ENCODE data around the gene TBC1D22A. TPM values are rescaled to one million over a fixed set of nuclear protein-coding genes. Genes with fewer than 3 reads are reported as not detected.

Gene TBC1D22A
- total RNA-seq, 1 experiment from 2014 or later, result 32.6 TPM

- no TSS peak for BruUV-seq (replicated peaks)
- H3K4me3 Mint-ChIP-seq (ENCODE audit: unreplicated experiment), result no peak overlapping the region
- H3K9me3 Mint-ChIP-seq (ENCODE audit: unreplicated experiment), result no peaks in the 10 kb centered on the region
- H3K4me1 ChIP-seq, result peaks cover 41% of the 10 kb centered on the region
- no peak for TF ChIP-seq CTCF (IDR thresholded peaks at IDR 0.05; ENCODE audit: insufficient read depth in 1 of 2, low read depth in 1 of 2, low read length in 1 of 2, severe bottlenecking in 1 of 2, unreplicated experiment in 1 of 2)
- no peak for DNase-seq
- no peak overlapping the region for H3K27ac Mint-ChIP-seq (ENCODE audit: unreplicated experiment)
- peaks cover 17% of the 10 kb centered on the region for H3K36me3 Mint-ChIP-seq (ENCODE audit: insufficient read depth, unreplicated experiment)
- peaks cover 10% of the 10 kb centered on the region; the same call in 1 of the 2 replicates for H3K9me3 ChIP-seq
- CTCF ChIA-PET, result no interaction called here
- POLR2A ChIA-PET, result no interaction called here
- intact Hi-C loops (cut with micrococcal nuclease; ENCODE audit: unreplicated experiment), result no loop called here
- H3K4me3 ChIP-seq (ENCODE audit: low read depth, low read length), result no peak overlapping the region
- no peaks in the 10 kb centered on the region for H3K36me3 ChIP-seq (ENCODE audit: control insufficient read depth, insufficient read depth, low read length)
- H3K27me3 Mint-ChIP-seq (ENCODE audit: insufficient read depth, unreplicated experiment), result no peaks in the 10 kb centered on the region
- H3K4me1 Mint-ChIP-seq (ENCODE audit: low read depth, unreplicated experiment), result peaks cover 42% of the 10 kb centered on the region
- H3K27me3 ChIP-seq (replicated peaks; ENCODE audit: control insufficient read depth, insufficient read depth, low read length), result no peaks in the 10 kb centered on the region
Observed at GRCh38 chr22:46746620-46747019, 15.8 kb upstream of the TBC1D22A start.

- no peak for TF ChIP-seq CTCF (IDR thresholded peaks at IDR 0.05; ENCODE audit: insufficient read depth in 1 of 2, low read depth in 1 of 2, low read length in 1 of 2, severe bottlenecking in 1 of 2, unreplicated experiment in 1 of 2)
- peaks cover 13% of the 10 kb centered on the region for H3K36me3 Mint-ChIP-seq (ENCODE audit: insufficient read depth, unreplicated experiment)
- H3K36me3 ChIP-seq (ENCODE audit: control insufficient read depth, insufficient read depth, low read length), result no peaks in the 10 kb centered on the region
- intact Hi-C loops (cut with micrococcal nuclease; ENCODE audit: unreplicated experiment), result no loop called here
- H3K4me1 Mint-ChIP-seq (ENCODE audit: low read depth, unreplicated experiment), result peaks cover 32% of the 10 kb centered on the region
- ChIA-PET CTCF (no interaction called here), POLR2A (no interaction called here)
- H3K4me3 Mint-ChIP-seq (ENCODE audit: unreplicated experiment), result no peak overlapping the region
- no peak overlapping the region for H3K4me3 ChIP-seq (ENCODE audit: low read depth, low read length)
- no peaks in the 10 kb centered on the region for H3K27me3 ChIP-seq (replicated peaks; ENCODE audit: control insufficient read depth, insufficient read depth, low read length)
- DNase-seq, result no peak
- no peaks in the 10 kb centered on the region for H3K9me3 Mint-ChIP-seq (ENCODE audit: unreplicated experiment)
- peaks cover 34% of the 10 kb centered on the region for H3K4me1 ChIP-seq
- H3K27ac Mint-ChIP-seq (ENCODE audit: unreplicated experiment), result no peak overlapping the region
- peaks cover 10% of the 10 kb centered on the region; the same call in 1 of the 2 replicates for H3K9me3 ChIP-seq
- no TSS peak for BruUV-seq (replicated peaks)
- H3K27me3 Mint-ChIP-seq (ENCODE audit: insufficient read depth, unreplicated experiment), result no peaks in the 10 kb centered on the region
Observed at GRCh38 chr22:46747646-46748045, 14.8 kb upstream of the TBC1D22A start.

GRCh38 chr22:46748206-46748907 lies 14.1 kb upstream of the TBC1D22A start:
- peak overlapping the region; percentile 53 for H3K27ac Mint-ChIP-seq (ENCODE audit: unreplicated experiment)
- H3K27me3 Mint-ChIP-seq (ENCODE audit: insufficient read depth, unreplicated experiment), result no peaks in the 10 kb centered on the region
- POLR2A ChIA-PET, result interaction anchor here (1.9 kb wide), 1 partner anchor 14 kb away, joined by 10 read pairs; the partner anchor contains the start of gene TBC1D22A
- Histone ChIP-seq H3K27me3 (replicated peaks; ENCODE audit: control insufficient read depth, insufficient read depth, low read length) (no peaks in the 10 kb centered on the region), H3K9me3 (peaks cover 5% of the 10 kb centered on the region; the same call in 1 of the 2 replicates), H3K36me3 (ENCODE audit: control insufficient read depth, insufficient read depth, low read length) (no peaks in the 10 kb centered on the region), H3K4me1 (peaks cover 27% of the 10 kb centered on the region), H3K4me3 (ENCODE audit: low read depth, low read length) (no peak overlapping the region)
- H3K9me3 Mint-ChIP-seq (ENCODE audit: unreplicated experiment), result no peaks in the 10 kb centered on the region
- no peak for TF ChIP-seq CTCF (IDR thresholded peaks at IDR 0.05; ENCODE audit: insufficient read depth in 1 of 2, low read depth in 1 of 2, low read length in 1 of 2, severe bottlenecking in 1 of 2, unreplicated experiment in 1 of 2)
- CTCF ChIA-PET, result no interaction called here
- H3K4me3 Mint-ChIP-seq (ENCODE audit: unreplicated experiment), result no peak overlapping the region
- no peak for DNase-seq
- H3K4me1 Mint-ChIP-seq (ENCODE audit: low read depth, unreplicated experiment), result peaks cover 25% of the 10 kb centered on the region
- peaks cover 6% of the 10 kb centered on the region for H3K36me3 Mint-ChIP-seq (ENCODE audit: insufficient read depth, unreplicated experiment)
- intact Hi-C loops (cut with micrococcal nuclease; ENCODE audit: unreplicated experiment), result no loop called here
- no TSS peak for BruUV-seq (replicated peaks)
